ENCODE data around the gene ACE2. TPM values are rescaled to one million over a fixed set of nuclear protein-coding genes. Genes with fewer than 3 reads are reported as not detected.

Gene ACE2
- total RNA-seq, 1 experiment from 2014 or later, result not detected

GRCh38 chrX:15530318-15530717 is 70.4 kb downstream of the ACE2 start:
- WGBS (ENCODE audit: extremely low coverage, insufficient read length, low lambda C conversion rate), result no CpG with 5 or more reads among the region's 6 CpGs
- Histone ChIP-seq H2BK15ac (ENCODE audit: low read depth, low read length) (no peak overlapping the region), H3K27me3 (ENCODE audit: insufficient read depth, low read length) (no peaks in the 10 kb centered on the region), H2BK120ac (ENCODE audit: low read depth, low read length, poor library complexity, severe bottlenecking) (no peak overlapping the region), H2AFZ (ENCODE audit: low read length) (peak overlapping the region; percentile 78), H2BK20ac (ENCODE audit: low read depth, low read length, poor library complexity, severe bottlenecking) (no peak overlapping the region), H3K27ac (ENCODE audit: insufficient read length, low read depth, low read length) (no peak overlapping the region), H4K20me1 (ENCODE audit: control insufficient read depth, insufficient read depth, insufficient read length) (no peaks in the 10 kb centered on the region), H2AK5ac (ENCODE audit: insufficient read length, low read length) (no peak overlapping the region), H3K14ac (ENCODE audit: insufficient read depth, low read length) (peak overlapping the region; percentile 56), H2BK5ac (ENCODE audit: insufficient read length, low read length) (no peak overlapping the region), H3T11ph (ENCODE audit: low read length) (no peak overlapping the region), H3K4me1 (ENCODE audit: insufficient read depth, low read length) (no peaks in the 10 kb centered on the region), H3K23me2 (ENCODE audit: insufficient read length, low read depth, low read length, poor library complexity, severe bottlenecking) (no peaks in the 10 kb centered on the region), H3K79me1 (ENCODE audit: insufficient read depth, low read depth, low read length, poor library complexity, severe bottlenecking) (no peaks in the 10 kb centered on the region), H3K56ac (ENCODE audit: insufficient read length, low read depth, low read length) (no peak overlapping the region), H3K79me2 (ENCODE audit: insufficient read depth, low read length) (no peaks in the 10 kb centered on the region), H3K18ac (ENCODE audit: insufficient read length, low read depth, low read length) (no peak overlapping the region), H3K23ac (ENCODE audit: insufficient read length, low read depth, low read length) (no peak overlapping the region), H4K8ac (replicated peaks; ENCODE audit: insufficient read length, low read depth, low read length) (no peak overlapping the region), H3K4me2 (ENCODE audit: insufficient read depth, insufficient read length, low read length) (no peak overlapping the region), H4K91ac (ENCODE audit: insufficient read length, low read depth, low read length) (no peak overlapping the region), H3K9me3 (ENCODE audit: control insufficient read depth, low read depth, low read length) (no peaks in the 10 kb centered on the region), H4K5ac (ENCODE audit: insufficient read length, low read depth, low read length) (no peak overlapping the region), H3K4ac (ENCODE audit: low read depth, low read length) (no peak overlapping the region), H3K9ac (ENCODE audit: extremely low read depth, insufficient read length, low read length) (no peak overlapping the region), H2BK12ac (ENCODE audit: insufficient read length, low read depth, low read length) (no peak overlapping the region)
- no peak overlapping the region for H3K4me3 Mint-ChIP-seq
- no peaks in the 10 kb centered on the region; a peak in 1 of 5 replicates for H3K9me3 Mint-ChIP-seq
- no peak for TF ChIP-seq CTCF (conservative IDR thresholded peaks at IDR 0.05)
- no peaks in the 10 kb centered on the region for H3K36me3 Mint-ChIP-seq (ENCODE audit: insufficient read depth in 1 of 3, low read depth in 3 of 3)
- no peaks in the 10 kb centered on the region for H3K4me1 Mint-ChIP-seq
- H3K27me3 Mint-ChIP-seq (ENCODE audit: low read depth), result peaks cover 7% of the 10 kb centered on the region
- H3K27ac Mint-ChIP-seq, result no peak overlapping the region; a peak in 1 of 7 replicates
- no peak for DNase-seq

Data from H9 (cell line).